Measurements from ENCODE around the gene CREB5.

The CREB5 gene

DNA sequence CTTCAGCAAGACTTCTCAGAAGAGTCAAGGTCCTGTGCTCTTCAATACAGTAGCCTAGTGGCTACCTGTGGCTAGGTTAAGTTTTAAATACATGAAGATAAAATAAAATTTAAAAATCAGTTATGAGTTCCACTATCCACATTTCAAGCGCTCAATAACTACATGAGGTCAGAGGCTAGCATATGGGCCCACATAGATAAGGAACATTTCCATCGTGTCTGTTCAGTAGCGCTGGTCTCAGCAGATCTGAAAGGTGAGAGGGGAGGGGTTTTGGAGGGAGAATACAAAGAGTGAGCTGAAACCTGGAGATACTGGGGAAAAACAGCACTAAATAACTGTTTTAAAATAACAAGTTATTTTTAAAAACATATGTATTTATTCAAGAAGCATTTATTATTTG is 326.8 kb downstream of the CREB5 start:
- no peak overlapping the region for H3K27ac ChIP-seq (ENCODE audit: low read depth, low read length)
- no peak overlapping the region for H3K4me3 ChIP-seq (ENCODE audit: low read depth in 1 of 5, low read length in 5 of 5)
- H3K9ac ChIP-seq (ENCODE audit: low read length in 5 of 5) = no peak overlapping the region
- no peaks in the 10 kb centered on the region for H3K36me3 ChIP-seq (ENCODE audit: control insufficient read depth in 5 of 5, insufficient read depth in 5 of 5, low read length in 5 of 5)
- H3K27me3 ChIP-seq (ENCODE audit: control insufficient read depth in 5 of 5, insufficient read depth in 4 of 5, low read length in 5 of 5) = peaks cover 0 to 4% (median 0%) of the 10 kb centered on the region in 5 donors
- H3K4me1 ChIP-seq (ENCODE audit: control insufficient read depth in 5 of 5, insufficient read depth in 5 of 5, low read length in 5 of 5) = peaks cover 0 to 5% (median 3%) of the 10 kb centered on the region in 5 donors
- H3K9me3 ChIP-seq (ENCODE audit: control insufficient read depth in 5 of 5, low read length in 5 of 5) = no peaks in the 10 kb centered on the region

DNA sequence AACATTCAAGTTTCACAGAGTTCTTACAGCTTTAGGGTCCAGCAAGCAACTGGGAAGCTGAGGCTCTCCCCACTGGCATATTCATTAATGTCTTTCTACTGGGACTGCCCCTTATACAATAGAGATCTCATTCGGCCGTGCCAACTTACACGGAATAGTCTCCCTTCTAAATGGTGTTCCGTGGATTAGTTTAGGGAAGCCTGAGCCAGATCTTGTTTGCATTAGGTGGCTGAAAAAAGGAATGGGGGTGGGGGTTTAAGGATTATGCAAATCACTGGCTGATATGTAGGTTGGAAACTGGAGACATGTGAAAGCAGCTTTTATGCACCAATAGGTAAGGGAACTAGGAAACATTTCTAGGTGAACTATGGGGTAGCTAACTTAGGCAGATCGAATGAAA is 327.5 kb downstream of the CREB5 start:
- Histone ChIP-seq H3K27ac (ENCODE audit: low read depth, low read length) (no peak overlapping the region), H3K9ac (ENCODE audit: low read length in 5 of 5) (no peak overlapping the region)

GRCh38 chr7:28744951-28745350 is 332.6 kb downstream of the CREB5 start:
- Histone ChIP-seq H3K36me3 (ENCODE audit: control insufficient read depth in 5 of 5, insufficient read depth in 5 of 5, low read length in 5 of 5) (no peaks in the 10 kb centered on the region), H3K27ac (ENCODE audit: low read depth, low read length) (no peak overlapping the region), H3K9ac (ENCODE audit: low read length in 5 of 5) (no peak overlapping the region), H3K4me3 (ENCODE audit: low read depth in 1 of 5, low read length in 5 of 5) (no peak overlapping the region), H3K27me3 (ENCODE audit: control insufficient read depth in 5 of 5, insufficient read depth in 4 of 5, low read length in 5 of 5) (peaks cover 0 to 3% (median 0%) of the 10 kb centered on the region in 5 donors), H3K4me1 (ENCODE audit: control insufficient read depth in 5 of 5, insufficient read depth in 5 of 5, low read length in 5 of 5) (peaks cover 4 to 32% (median 7%) of the 10 kb centered on the region in 5 donors), H3K9me3 (ENCODE audit: control insufficient read depth in 5 of 5, low read length in 5 of 5) (no peaks in the 10 kb centered on the region)

More for the DNA sequence above, 327.5 kb downstream of the CREB5 start:
- Histone ChIP-seq H3K27me3 (ENCODE audit: control insufficient read depth in 5 of 5, insufficient read depth in 4 of 5, low read length in 5 of 5) (peaks cover 0 to 4% (median 0%) of the 10 kb centered on the region in 5 donors), H3K9me3 (ENCODE audit: control insufficient read depth in 5 of 5, low read length in 5 of 5) (no peaks in the 10 kb centered on the region), H3K4me3 (ENCODE audit: low read depth in 1 of 5, low read length in 5 of 5) (no peak overlapping the region), H3K36me3 (ENCODE audit: control insufficient read depth in 5 of 5, insufficient read depth in 5 of 5, low read length in 5 of 5) (no peaks in the 10 kb centered on the region), H3K4me1 (ENCODE audit: control insufficient read depth in 5 of 5, insufficient read depth in 5 of 5, low read length in 5 of 5) (peaks cover 0 to 5% (median 4%) of the 10 kb centered on the region in 5 donors)

DNA sequence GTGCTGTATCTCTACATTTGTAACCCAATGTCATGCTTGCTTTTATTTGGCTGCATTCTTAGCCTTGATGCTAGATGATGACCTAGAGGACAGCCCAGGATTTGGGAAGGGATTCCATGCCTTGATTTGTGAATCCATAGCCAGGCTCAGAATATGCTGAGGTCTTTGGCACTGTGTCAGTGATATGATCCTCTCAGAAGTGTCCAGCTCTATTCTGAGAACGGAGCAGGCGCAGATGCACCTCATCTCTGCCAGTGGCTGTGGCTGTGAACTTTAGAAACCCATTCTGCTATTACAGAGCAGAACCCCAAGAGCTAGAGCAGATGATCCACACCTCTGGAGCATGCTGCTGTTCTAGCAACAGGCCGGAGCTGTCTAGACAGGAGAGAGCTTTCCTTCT is 333.0 kb downstream of the CREB5 start:
- Histone ChIP-seq H3K27ac (ENCODE audit: low read depth, low read length) (no peak overlapping the region), H3K4me3 (ENCODE audit: low read depth in 1 of 5, low read length in 5 of 5) (no peak overlapping the region)

DNA sequence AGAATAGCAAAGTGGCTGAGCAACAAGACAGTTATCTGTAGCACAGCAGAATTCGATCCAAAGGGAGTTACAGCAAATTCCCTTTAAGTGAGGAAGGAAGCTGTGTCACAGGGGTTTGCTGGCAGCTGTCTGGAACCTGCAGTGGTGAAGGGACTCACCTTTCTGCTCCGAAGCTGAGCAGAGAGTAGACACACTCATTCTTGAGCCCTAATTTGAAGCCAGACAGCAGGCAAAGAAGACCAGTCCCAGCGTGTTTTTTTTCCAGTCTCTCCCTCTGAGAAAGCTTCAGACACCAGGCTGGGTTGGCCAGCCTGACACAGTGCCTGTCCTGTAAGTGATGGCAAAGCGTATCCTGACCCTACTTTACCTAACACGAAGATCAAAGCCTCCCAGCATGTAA is 335.1 kb downstream of the CREB5 start:
- Histone ChIP-seq H3K4me1 (ENCODE audit: control insufficient read depth in 5 of 5, insufficient read depth in 5 of 5, low read length in 5 of 5) (peaks cover 4 to 32% (median 7%) of the 10 kb centered on the region in 5 donors), H3K27me3 (ENCODE audit: control insufficient read depth in 5 of 5, insufficient read depth in 4 of 5, low read length in 5 of 5) (peaks cover 0 to 3% (median 0%) of the 10 kb centered on the region in 5 donors), H3K27ac (ENCODE audit: low read depth, low read length) (no peak overlapping the region), H3K4me3 (ENCODE audit: low read depth in 1 of 5, low read length in 5 of 5) (no peak overlapping the region), H3K9ac (ENCODE audit: low read length in 5 of 5) (peak overlapping the region in 1 of 5 donors; percentile 26), H3K36me3 (ENCODE audit: control insufficient read depth in 5 of 5, insufficient read depth in 5 of 5, low read length in 5 of 5) (no peaks in the 10 kb centered on the region), H3K9me3 (ENCODE audit: control insufficient read depth in 5 of 5, low read length in 5 of 5) (no peaks in the 10 kb centered on the region)

More for the DNA sequence above, 333.0 kb downstream of the CREB5 start:
- no peaks in the 10 kb centered on the region for H3K36me3 ChIP-seq (ENCODE audit: control insufficient read depth in 5 of 5, insufficient read depth in 5 of 5, low read length in 5 of 5)
- no peak overlapping the region for H3K9ac ChIP-seq (ENCODE audit: low read length in 5 of 5)
- no peaks in the 10 kb centered on the region for H3K9me3 ChIP-seq (ENCODE audit: control insufficient read depth in 5 of 5, low read length in 5 of 5)
- peaks cover 0 to 3% (median 0%) of the 10 kb centered on the region in 5 donors for H3K27me3 ChIP-seq (ENCODE audit: control insufficient read depth in 5 of 5, insufficient read depth in 4 of 5, low read length in 5 of 5)
- H3K4me1 ChIP-seq (ENCODE audit: control insufficient read depth in 5 of 5, insufficient read depth in 5 of 5, low read length in 5 of 5) = peaks cover 4 to 32% (median 7%) of the 10 kb centered on the region in 5 donors

GRCh38 chr7:28747854-28748253 is 335.5 kb downstream of the CREB5 start:
- Histone ChIP-seq H3K9ac (ENCODE audit: low read length in 5 of 5) (peak overlapping the region in 1 of 5 donors; percentile 26), H3K4me1 (ENCODE audit: control insufficient read depth in 5 of 5, insufficient read depth in 5 of 5, low read length in 5 of 5) (peaks cover 4 to 32% (median 7%) of the 10 kb centered on the region in 5 donors), H3K36me3 (ENCODE audit: control insufficient read depth in 5 of 5, insufficient read depth in 5 of 5, low read length in 5 of 5) (no peaks in the 10 kb centered on the region), H3K9me3 (ENCODE audit: control insufficient read depth in 5 of 5, low read length in 5 of 5) (no peaks in the 10 kb centered on the region), H3K27me3 (ENCODE audit: control insufficient read depth in 5 of 5, insufficient read depth in 4 of 5, low read length in 5 of 5) (peaks cover 0 to 3% (median 0%) of the 10 kb centered on the region in 5 donors), H3K4me3 (ENCODE audit: low read depth in 1 of 5, low read length in 5 of 5) (no peak overlapping the region), H3K27ac (ENCODE audit: low read depth, low read length) (no peak overlapping the region)

GRCh38 chr7:28748346-28748745 is 336.0 kb downstream of the CREB5 start:
- Histone ChIP-seq H3K36me3 (ENCODE audit: control insufficient read depth in 5 of 5, insufficient read depth in 5 of 5, low read length in 5 of 5) (no peaks in the 10 kb centered on the region), H3K27ac (ENCODE audit: low read depth, low read length) (no peak overlapping the region), H3K4me1 (ENCODE audit: control insufficient read depth in 5 of 5, insufficient read depth in 5 of 5, low read length in 5 of 5) (peaks cover 4 to 32% (median 7%) of the 10 kb centered on the region in 5 donors), H3K9me3 (ENCODE audit: control insufficient read depth in 5 of 5, low read length in 5 of 5) (no peaks in the 10 kb centered on the region), H3K27me3 (ENCODE audit: control insufficient read depth in 5 of 5, insufficient read depth in 4 of 5, low read length in 5 of 5) (peaks cover 0 to 3% (median 0%) of the 10 kb centered on the region in 5 donors), H3K9ac (ENCODE audit: low read length in 5 of 5) (no peak overlapping the region), H3K4me3 (ENCODE audit: low read depth in 1 of 5, low read length in 5 of 5) (no peak overlapping the region)

DNA sequence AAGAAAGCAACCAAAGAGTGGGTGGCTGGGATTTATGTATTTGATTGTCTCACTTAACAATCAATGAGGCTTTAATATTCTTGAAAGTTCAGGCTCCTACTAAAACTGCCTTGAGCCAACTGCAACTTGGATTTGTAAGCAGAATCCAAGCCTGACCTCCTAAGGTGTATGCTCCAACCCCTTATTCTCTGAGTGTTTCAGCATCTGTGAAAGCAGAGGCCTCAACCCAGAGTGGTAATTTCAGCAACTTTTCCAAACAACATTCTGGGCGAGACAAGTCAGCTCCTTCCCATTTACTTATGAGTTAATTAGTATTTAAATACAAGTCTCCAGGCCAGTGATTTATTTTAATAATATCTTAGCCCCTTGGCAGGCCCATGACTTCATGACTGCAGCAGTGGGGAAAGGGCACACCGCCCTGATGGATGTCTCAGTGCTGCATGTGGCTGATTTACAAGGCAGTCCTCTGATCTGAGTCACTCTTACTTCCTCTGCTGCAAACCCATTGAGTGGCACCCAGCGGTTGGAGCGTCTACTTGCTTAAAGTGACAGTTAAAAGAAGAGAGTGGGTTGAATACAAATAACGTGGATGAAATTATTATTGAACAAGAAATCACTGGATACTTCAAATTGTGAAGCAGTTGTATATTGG is 336.7 kb downstream of the CREB5 start:
- Histone ChIP-seq H3K9me3 (ENCODE audit: control insufficient read depth in 5 of 5, low read length in 5 of 5) (no peaks in the 10 kb centered on the region), H3K4me3 (ENCODE audit: low read depth in 1 of 5, low read length in 5 of 5) (no peak overlapping the region), H3K4me1 (ENCODE audit: control insufficient read depth in 5 of 5, insufficient read depth in 5 of 5, low read length in 5 of 5) (peaks cover 4 to 32% (median 7%) of the 10 kb centered on the region in 5 donors), H3K9ac (ENCODE audit: low read length in 5 of 5) (no peak overlapping the region), H3K27ac (ENCODE audit: low read depth, low read length) (no peak overlapping the region), H3K36me3 (ENCODE audit: control insufficient read depth in 5 of 5, insufficient read depth in 5 of 5, low read length in 5 of 5) (no peaks in the 10 kb centered on the region), H3K27me3 (ENCODE audit: control insufficient read depth in 5 of 5, insufficient read depth in 4 of 5, low read length in 5 of 5) (peaks cover 0 to 3% (median 0%) of the 10 kb centered on the region in 5 donors)

GRCh38 chr7:28749638-28750037 is 337.3 kb downstream of the CREB5 start:
- Histone ChIP-seq H3K36me3 (ENCODE audit: control insufficient read depth in 5 of 5, insufficient read depth in 5 of 5, low read length in 5 of 5) (no peaks in the 10 kb centered on the region), H3K4me1 (ENCODE audit: control insufficient read depth in 5 of 5, insufficient read depth in 5 of 5, low read length in 5 of 5) (peaks cover 4 to 30% (median 7%) of the 10 kb centered on the region in 5 donors), H3K27ac (ENCODE audit: low read depth, low read length) (no peak overlapping the region), H3K4me3 (ENCODE audit: low read depth in 1 of 5, low read length in 5 of 5) (no peak overlapping the region), H3K9me3 (ENCODE audit: control insufficient read depth in 5 of 5, low read length in 5 of 5) (no peaks in the 10 kb centered on the region), H3K9ac (ENCODE audit: low read length in 5 of 5) (no peak overlapping the region), H3K27me3 (ENCODE audit: control insufficient read depth in 5 of 5, insufficient read depth in 4 of 5, low read length in 5 of 5) (peaks cover 0 to 3% (median 0%) of the 10 kb centered on the region in 5 donors)

DNA sequence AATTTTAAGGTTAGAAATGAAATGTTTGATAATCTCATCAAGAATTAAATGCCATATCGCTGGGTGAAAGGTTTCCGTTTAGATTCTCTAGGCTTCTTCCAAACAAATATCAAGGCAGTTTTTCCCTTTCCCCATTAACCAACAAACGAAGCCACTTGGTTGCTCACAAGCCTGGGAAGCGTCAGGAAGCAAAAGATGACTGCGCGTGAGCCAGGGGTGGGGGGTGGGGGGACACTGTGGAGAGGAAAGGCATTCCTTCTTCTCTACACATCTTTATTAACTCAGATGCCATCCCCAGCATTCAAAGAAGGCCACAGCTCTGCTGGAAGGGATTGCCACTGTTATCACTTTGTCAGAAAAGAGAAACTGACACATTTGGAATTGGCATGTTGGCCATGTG is 338.7 kb downstream of the CREB5 start:
- Histone ChIP-seq H3K9ac (ENCODE audit: low read length in 5 of 5) (no peak overlapping the region), H3K9me3 (ENCODE audit: control insufficient read depth in 5 of 5, low read length in 5 of 5) (no peaks in the 10 kb centered on the region), H3K27ac (ENCODE audit: low read depth, low read length) (no peak overlapping the region), H3K4me3 (ENCODE audit: low read depth in 1 of 5, low read length in 5 of 5) (no peak overlapping the region), H3K27me3 (ENCODE audit: control insufficient read depth in 5 of 5, insufficient read depth in 4 of 5, low read length in 5 of 5) (peaks cover 0 to 3% (median 0%) of the 10 kb centered on the region in 5 donors), H3K36me3 (ENCODE audit: control insufficient read depth in 5 of 5, insufficient read depth in 5 of 5, low read length in 5 of 5) (peaks cover 0 to 1% (median 0%) of the 10 kb centered on the region in 5 donors), H3K4me1 (ENCODE audit: control insufficient read depth in 5 of 5, insufficient read depth in 5 of 5, low read length in 5 of 5) (peaks cover 0 to 17% (median 8%) of the 10 kb centered on the region in 5 donors)

Data from subcutaneous abdominal adipose tissue (tissue), 5 donors.